Neural progenitor cell (in vitro differentiated cells): ENCODE data around the gene TPST1. TPM values are rescaled to one million over a fixed set of nuclear protein-coding genes. Genes with fewer than 3 reads are reported as not detected.

Experiments
- DNase-seq: peaks from one replicate; pipeline ENCODE4 v3.0.0-alpha.2; 2016; ENCODE audit warnings: low spot score
- H2AFZ ChIP-seq: fragments of 200-600 bp; sonication (generic); replicated peaks from 2 replicates; pipeline ENCODE4 v1.6.1; 2016; ENCODE audit warnings: antibody characterized with exemption
- H3F3A ChIP-seq: fragments of 200-600 bp; sonication (generic); 2 replicates; pipeline ENCODE4 v1.6.1; 2016; ENCODE audit warnings: antibody characterized with exemption, low read depth
- H3K27ac ChIP-seq: fragments of 200-600 bp; sonication (generic); 2 replicates; pipeline ENCODE4 v1.5.1; 2016; ENCODE audit warnings: mild to moderate bottlenecking
- H3K27me3 ChIP-seq: fragments of 200-600 bp; sonication (generic); 2 replicates; pipeline ENCODE4 v1.6.1; 2016; ENCODE audit warnings: mild to moderate bottlenecking, moderate library complexity
- H3K36me3 ChIP-seq: fragments of 200-600 bp; sonication (generic); 2 replicates; pipeline ENCODE4 v1.5.1; 2016
- H3K4me1 ChIP-seq: fragments of 200-600 bp; sonication (generic); 2 replicates; pipeline ENCODE4 v1.6.1; 2016; ENCODE audit warnings: mixed run types
- H3K4me2 ChIP-seq: fragments of 200-600 bp; sonication (generic); 2 replicates; pipeline ENCODE4 v1.6.1; 2016
- H3K4me3 ChIP-seq: fragments of 200-600 bp; sonication (generic); 2 replicates; pipeline ENCODE4 v1.5.1; 2016
- H3K79me2 ChIP-seq: fragments of 200-600 bp; sonication (generic); 2 replicates; pipeline ENCODE4 v1.6.1; 2016; ENCODE audit warnings: low read depth
- H3K9ac ChIP-seq: fragments of 200-600 bp; sonication (generic); 2 replicates; pipeline ENCODE4 v1.6.1; 2016
- H3K9me3 ChIP-seq: fragments of 200-600 bp; sonication (generic); 2 replicates; pipeline ENCODE4 v1.5.1; 2016; ENCODE audit warnings: low read depth
- H4K20me1 ChIP-seq: fragments of 200-600 bp; sonication (generic); 2 replicates; pipeline ENCODE4 v1.6.1; 2016; ENCODE audit warnings: low read depth
- H3K27ac Mint-ChIP-seq: 3 replicates; pipeline ENCODE4 v1.8.0; 2021; ENCODE audit warnings: mixed read lengths
- H3K27me3 Mint-ChIP-seq: 2 replicates; pipeline ENCODE4 v1.8.0; 2022; ENCODE audit warnings: low read depth, mild to moderate bottlenecking, inconsistent platforms, moderate library complexity, mixed read lengths; ENCODE audit not compliant: insufficient read depth
- H3K36me3 Mint-ChIP-seq: 3 replicates; pipeline ENCODE4 v1.8.0; 2021; ENCODE audit warnings: mixed read lengths
- H3K4me1 Mint-ChIP-seq: 3 replicates; pipeline ENCODE4 v1.8.0; 2021; ENCODE audit warnings: mixed read lengths
- H3K4me3 Mint-ChIP-seq: 3 replicates; pipeline ENCODE4 v1.8.0; 2021; ENCODE audit warnings: mild to moderate bottlenecking, moderate library complexity, mixed read lengths
- H3K9me3 Mint-ChIP-seq: 3 replicates; pipeline ENCODE4 v1.8.0; 2020; ENCODE audit warnings: mixed read lengths
- CTCF ChIP-seq: fragments of 200-600 bp; sonication (generic); IDR thresholded peaks from 2 replicates; pipeline ENCODE4 v1.5.1; 2017; ENCODE audit warnings: antibody characterized with exemption, mild to moderate bottlenecking
- EZH2 ChIP-seq: fragments of 200-600 bp; sonication (generic); IDR thresholded peaks from 2 replicates; pipeline ENCODE4 v1.6.1; 2017; ENCODE audit warnings: antibody characterized with exemption, mild to moderate bottlenecking, moderate library complexity
- EZH2phosphoT487 ChIP-seq: fragments of 200-600 bp; sonication (generic); IDR thresholded peaks from 2 replicates; pipeline ENCODE4 v1.6.1; 2017; ENCODE audit warnings: antibody characterized with exemption
- total RNA-seq: library from RNA; depleted of rRNA; stranded (reverse); fragments of >200 nt; gene quantifications from 2 replicates; pipeline ENCODE4 v1.2.3, GENCODE V29; 2015; ENCODE audit warnings: low replicate concordance

The TPST1 gene
- total RNA-seq, 1 donor from 2014 or later = 24.9 TPM

- no peaks in the 10 kb centered on the region for H4K20me1 ChIP-seq
- H3K36me3 ChIP-seq = no peaks in the 10 kb centered on the region
- TF ChIP-seq CTCF (no peak), EZH2 (no peak), EZH2phosphoT487 (no peak)
- no peak for DNase-seq
- no peak overlapping the region for H3K4me2 ChIP-seq
- H3K4me1 Mint-ChIP-seq = peaks cover 2% of the 10 kb centered on the region
- no peak overlapping the region for H3K4me3 Mint-ChIP-seq
- H3K79me2 ChIP-seq = no peaks in the 10 kb centered on the region
- no peak overlapping the region for H3K27ac ChIP-seq
- H3K9me3 ChIP-seq = no peaks in the 10 kb centered on the region
- peaks cover 9% of the 10 kb centered on the region for H3K27me3 Mint-ChIP-seq
- no peaks in the 10 kb centered on the region for H3F3A ChIP-seq
- no peak overlapping the region for H3K4me3 ChIP-seq
- H3K36me3 Mint-ChIP-seq = peaks cover 2% of the 10 kb centered on the region
- H3K27ac Mint-ChIP-seq = no peak overlapping the region
- H3K4me1 ChIP-seq = no peaks in the 10 kb centered on the region
- H2AFZ ChIP-seq = no peak overlapping the region
- no peaks in the 10 kb centered on the region for H3K27me3 ChIP-seq
- H3K9me3 Mint-ChIP-seq = peaks cover 4% of the 10 kb centered on the region
- H3K9ac ChIP-seq = no peak overlapping the region
These were observed 21.4 kb upstream of the TPST1 start for GRCh38 chr7:66183700-66184099.

DNA sequence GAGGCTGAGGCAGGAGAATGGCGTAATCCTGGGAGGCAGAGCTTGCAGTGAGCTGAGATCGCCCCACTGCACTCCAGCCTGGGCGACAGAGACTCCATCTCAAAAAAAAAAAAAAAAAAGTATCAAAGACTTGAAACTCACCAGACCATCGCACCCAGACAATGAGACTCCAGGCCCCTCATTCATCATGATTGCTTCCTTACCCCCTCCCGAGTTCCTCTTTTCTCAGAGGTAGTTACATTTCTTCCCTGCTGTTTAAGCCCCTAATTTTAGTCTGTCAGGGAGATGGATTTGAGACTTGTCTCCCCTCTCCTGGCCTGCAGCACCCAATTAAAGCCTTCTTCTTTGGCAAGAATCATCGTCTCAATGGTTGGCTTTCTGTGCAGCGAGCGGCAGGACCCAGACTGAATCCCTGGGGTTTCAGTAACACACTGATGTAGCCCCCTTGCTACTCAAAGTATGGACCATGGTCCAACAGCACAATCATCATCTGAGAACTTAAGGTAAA lies 19.4 kb upstream of the TPST1 start:
- H3K9me3 Mint-ChIP-seq = peaks cover 4% of the 10 kb centered on the region
- H3K27ac Mint-ChIP-seq = no peak overlapping the region
- H3K27ac ChIP-seq = no peak overlapping the region
- no peak overlapping the region for H3K4me3 Mint-ChIP-seq
- H3K4me1 Mint-ChIP-seq = peaks cover 2% of the 10 kb centered on the region
- no peak overlapping the region for H3K4me2 ChIP-seq
- no peaks in the 10 kb centered on the region for H3K27me3 ChIP-seq
- no peak overlapping the region for H3K9ac ChIP-seq
- TF ChIP-seq CTCF = no peak
- H2AFZ ChIP-seq = no peak overlapping the region
- H3K36me3 ChIP-seq = no peaks in the 10 kb centered on the region
- no peaks in the 10 kb centered on the region for H3K79me2 ChIP-seq
- no peaks in the 10 kb centered on the region for H4K20me1 ChIP-seq
- no peak overlapping the region for H3K4me3 ChIP-seq
- H3K9me3 ChIP-seq = no peaks in the 10 kb centered on the region
- no peaks in the 10 kb centered on the region for H3K4me1 ChIP-seq
- no peaks in the 10 kb centered on the region for H3F3A ChIP-seq
- peaks cover 5% of the 10 kb centered on the region for H3K27me3 Mint-ChIP-seq
- no peak for DNase-seq
- peaks cover 2% of the 10 kb centered on the region for H3K36me3 Mint-ChIP-seq

- no peak overlapping the region for H3K27ac Mint-ChIP-seq
- no peak overlapping the region for H2AFZ ChIP-seq
- no peak overlapping the region for H3K4me3 ChIP-seq
- H3K36me3 ChIP-seq = no peaks in the 10 kb centered on the region
- no peak overlapping the region for H3K27ac ChIP-seq
- peaks cover 4% of the 10 kb centered on the region for H3K9me3 Mint-ChIP-seq
- H3K4me1 ChIP-seq = no peaks in the 10 kb centered on the region
- no peak for DNase-seq
- no peak for TF ChIP-seq EZH2
- TF ChIP-seq CTCF = no peak
- TF ChIP-seq EZH2phosphoT487 = no peak
- peaks cover 2% of the 10 kb centered on the region for H3K36me3 Mint-ChIP-seq
- no peaks in the 10 kb centered on the region for H3K27me3 ChIP-seq
- no peak overlapping the region for H3K4me2 ChIP-seq
- no peak overlapping the region for H3K9ac ChIP-seq
- H3K79me2 ChIP-seq = no peaks in the 10 kb centered on the region
- no peaks in the 10 kb centered on the region for H3K9me3 ChIP-seq
- no peaks in the 10 kb centered on the region for H4K20me1 ChIP-seq
- peaks cover 2% of the 10 kb centered on the region for H3K4me1 Mint-ChIP-seq
- H3K27me3 Mint-ChIP-seq = peaks cover 5% of the 10 kb centered on the region
- no peak overlapping the region for H3K4me3 Mint-ChIP-seq
- no peaks in the 10 kb centered on the region for H3F3A ChIP-seq
These were observed 18.1 kb upstream of the TPST1 start for GRCh38 chr7:66186991-66187390.

DNA sequence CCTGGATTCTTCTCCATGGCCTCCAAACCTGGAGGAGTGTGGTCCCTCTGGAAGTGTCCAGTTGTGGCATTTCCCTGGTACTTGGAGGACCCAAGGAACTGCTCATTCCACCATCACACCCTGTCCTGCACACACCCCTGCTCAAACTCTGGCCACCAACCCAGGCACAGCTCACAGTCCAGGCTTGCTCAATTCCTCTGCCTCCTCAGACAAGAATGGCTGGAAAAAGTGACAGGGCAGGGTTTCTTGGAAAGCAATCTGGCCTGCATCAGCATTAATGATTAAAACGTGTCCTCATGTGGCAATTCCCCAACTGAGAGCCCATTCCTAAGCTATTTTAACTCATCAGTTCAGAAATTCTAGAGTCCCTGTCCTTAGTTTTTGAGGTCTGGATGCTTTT lies 17.2 kb upstream of the TPST1 start:
- no peak overlapping the region for H3K4me3 ChIP-seq
- H3K9ac ChIP-seq = no peak overlapping the region
- no peak overlapping the region for H3K27ac ChIP-seq
- H3K4me1 Mint-ChIP-seq = peaks cover 2% of the 10 kb centered on the region
- H3K9me3 ChIP-seq = no peaks in the 10 kb centered on the region
- H3K4me2 ChIP-seq = no peak overlapping the region
- no peaks in the 10 kb centered on the region for H3K36me3 ChIP-seq
- H3K27me3 ChIP-seq = no peaks in the 10 kb centered on the region
- DNase-seq = no peak
- peaks cover 4% of the 10 kb centered on the region for H3K9me3 Mint-ChIP-seq
- no peak for TF ChIP-seq CTCF
- H3F3A ChIP-seq = no peaks in the 10 kb centered on the region
- peaks cover 7% of the 10 kb centered on the region for H3K27me3 Mint-ChIP-seq
- no peak overlapping the region for H2AFZ ChIP-seq
- no peak overlapping the region for H3K4me3 Mint-ChIP-seq
- H3K27ac Mint-ChIP-seq = no peak overlapping the region
- H3K79me2 ChIP-seq = no peaks in the 10 kb centered on the region
- no peaks in the 10 kb centered on the region for H3K4me1 ChIP-seq
- no peaks in the 10 kb centered on the region for H4K20me1 ChIP-seq
- peaks cover 2% of the 10 kb centered on the region for H3K36me3 Mint-ChIP-seq
